Activated CD4-positive, alpha-beta T cell treated with anti-CD3 and anti-CD28 coated beads, Interleukin-2, amount 10 ng/mL, durations not matched to agents 7 days and 5 days (primary cell): ENCODE data around the gene ZBP1. TPM values are rescaled to one million over a fixed set of nuclear protein-coding genes. Genes with fewer than 3 reads are reported as not detected.

Experiments used
- CTCF ChIA-PET: fragments of 350-600 bp; sonication (Branson Sonifier 250); formaldehyde crosslinking; loops from one replicate; lab custom pipeline; 2021; ENCODE audit warnings: antibody characterized with exemption; lab: Charles Lee
- POLR2A ChIA-PET: fragments of 350-600 bp; sonication (Branson Sonifier 250); formaldehyde crosslinking; loops from one replicate; lab custom pipeline; 2021; ENCODE audit warnings: antibody characterized with exemption; lab: Charles Lee
- DNase-seq: peaks from one replicate; pipeline ENCODE4 v3.0.0-alpha.2; 2020
- H3K27ac Mint-ChIP-seq: one replicate; pipeline ENCODE4 v1.8.0; 2021; ENCODE audit warnings: mild to moderate bottlenecking, moderate library complexity, mixed read lengths
- H3K27me3 Mint-ChIP-seq: one replicate; pipeline ENCODE4 v1.8.0; 2021; ENCODE audit warnings: mixed read lengths
- H3K36me3 Mint-ChIP-seq: one replicate; pipeline ENCODE4 v1.8.0; 2021; ENCODE audit warnings: low read depth, mixed read lengths
- H3K4me1 Mint-ChIP-seq: one replicate; pipeline ENCODE4 v1.8.0; 2021; ENCODE audit warnings: mixed read lengths
- H3K4me3 Mint-ChIP-seq: one replicate; pipeline ENCODE4 v1.8.0; 2021; ENCODE audit warnings: mild to moderate bottlenecking, moderate library complexity, mixed read lengths
- H3K9me3 Mint-ChIP-seq: one replicate; pipeline ENCODE4 v1.8.0; 2021; ENCODE audit warnings: mixed read lengths
- total RNA-seq, 2 experiments: library from RNA; stranded (reverse); gene quantifications; one replicate each; pipeline ENCODE4 v1.2.3, GENCODE V29; 2021

The ZBP1 gene
- total RNA-seq, 2 experiments from 2014 or later = 28.3 to 31.4 TPM

GRCh38 chr20:57596358-57596757, 23.9 kb downstream of the ZBP1 start:
- H3K4me3 Mint-ChIP-seq = no peak overlapping the region
- POLR2A ChIA-PET = no interaction called here
- H3K27ac Mint-ChIP-seq = no peak overlapping the region
- H3K36me3 Mint-ChIP-seq = no peaks in the 10 kb centered on the region
- no peak for DNase-seq
- peaks cover 15% of the 10 kb centered on the region for H3K27me3 Mint-ChIP-seq
- peaks cover 21% of the 10 kb centered on the region for H3K4me1 Mint-ChIP-seq
- H3K9me3 Mint-ChIP-seq = no peaks in the 10 kb centered on the region
- CTCF ChIA-PET = interaction anchor here (1.0 to 3.9 kb wide), 3 partner anchors 13 to 584 kb away, joined by 3 to 16 read pairs (median 4); partner anchors contain the start of gene ZBP1

- ChIA-PET POLR2A (no interaction called here), CTCF (interaction anchor here (1.0 to 3.9 kb wide), 5 partner anchors 14 to 585 kb away, joined by 3 to 16 read pairs (median 4); partner anchors contain the start of gene ZBP1)
- H3K9me3 Mint-ChIP-seq = no peaks in the 10 kb centered on the region
- H3K27me3 Mint-ChIP-seq = peaks cover 15% of the 10 kb centered on the region
- no peak overlapping the region for H3K4me3 Mint-ChIP-seq
- DNase-seq = no peak
- H3K4me1 Mint-ChIP-seq = peaks cover 11% of the 10 kb centered on the region
- no peaks in the 10 kb centered on the region for H3K36me3 Mint-ChIP-seq
- no peak overlapping the region for H3K27ac Mint-ChIP-seq
These were observed 24.9 kb downstream of the ZBP1 start for GRCh38 chr20:57595041-57596030.

DNA sequence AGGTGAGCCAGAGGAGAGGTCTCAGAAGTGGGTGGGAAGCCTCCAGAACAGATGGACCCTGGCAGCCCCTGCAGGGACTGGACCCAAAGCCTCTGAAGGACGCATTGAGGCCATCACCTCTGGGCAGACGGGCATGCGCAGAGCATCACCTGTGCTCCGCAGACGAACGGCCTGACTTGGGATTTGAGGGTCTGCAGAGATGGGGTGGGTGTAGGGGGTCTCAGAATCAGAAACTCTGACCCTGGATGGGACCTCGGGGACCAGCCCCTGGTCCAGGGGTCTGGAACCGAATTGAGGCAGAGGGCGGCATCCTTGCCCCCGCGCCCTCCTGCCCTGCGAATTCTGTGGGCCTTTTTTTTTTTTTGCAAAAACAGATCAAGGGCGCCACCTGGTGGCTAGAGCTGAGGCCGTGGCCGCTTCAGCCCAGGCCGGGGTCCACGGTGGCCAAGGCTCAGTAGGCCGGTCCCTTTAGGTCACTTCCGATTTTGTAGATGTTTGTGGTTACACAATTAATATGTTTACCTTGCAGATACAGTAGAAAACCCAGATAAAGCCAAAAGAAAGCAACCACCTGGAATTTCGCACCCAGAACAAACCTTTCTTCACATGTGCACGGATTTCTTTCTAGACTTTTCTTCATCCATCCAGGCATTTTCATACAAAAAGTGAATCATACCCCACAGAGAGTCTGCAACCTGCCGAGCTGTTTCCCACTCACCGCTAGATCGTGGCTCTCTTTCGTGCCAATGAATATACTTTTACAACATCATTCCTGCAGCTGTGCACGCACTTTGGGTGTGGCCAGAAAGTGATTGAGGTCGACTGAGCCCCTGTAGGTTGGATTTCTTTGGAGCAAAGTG, 25.9 kb downstream of the ZBP1 start:
- ChIA-PET CTCF (interaction anchor here (1.0 kb wide), 4 partner anchors 15 to 84 kb away, joined by 3 to 6 read pairs (median 4); no protein-coding TSS in a partner anchor), POLR2A (no interaction called here)
- no peak overlapping the region for H3K4me3 Mint-ChIP-seq
- no peaks in the 10 kb centered on the region for H3K36me3 Mint-ChIP-seq
- DNase-seq = peak; percentile 40
- H3K27me3 Mint-ChIP-seq = peaks cover 13% of the 10 kb centered on the region
- no peaks in the 10 kb centered on the region for H3K9me3 Mint-ChIP-seq
- peaks cover 3% of the 10 kb centered on the region for H3K4me1 Mint-ChIP-seq
- no peak overlapping the region for H3K27ac Mint-ChIP-seq

DNA sequence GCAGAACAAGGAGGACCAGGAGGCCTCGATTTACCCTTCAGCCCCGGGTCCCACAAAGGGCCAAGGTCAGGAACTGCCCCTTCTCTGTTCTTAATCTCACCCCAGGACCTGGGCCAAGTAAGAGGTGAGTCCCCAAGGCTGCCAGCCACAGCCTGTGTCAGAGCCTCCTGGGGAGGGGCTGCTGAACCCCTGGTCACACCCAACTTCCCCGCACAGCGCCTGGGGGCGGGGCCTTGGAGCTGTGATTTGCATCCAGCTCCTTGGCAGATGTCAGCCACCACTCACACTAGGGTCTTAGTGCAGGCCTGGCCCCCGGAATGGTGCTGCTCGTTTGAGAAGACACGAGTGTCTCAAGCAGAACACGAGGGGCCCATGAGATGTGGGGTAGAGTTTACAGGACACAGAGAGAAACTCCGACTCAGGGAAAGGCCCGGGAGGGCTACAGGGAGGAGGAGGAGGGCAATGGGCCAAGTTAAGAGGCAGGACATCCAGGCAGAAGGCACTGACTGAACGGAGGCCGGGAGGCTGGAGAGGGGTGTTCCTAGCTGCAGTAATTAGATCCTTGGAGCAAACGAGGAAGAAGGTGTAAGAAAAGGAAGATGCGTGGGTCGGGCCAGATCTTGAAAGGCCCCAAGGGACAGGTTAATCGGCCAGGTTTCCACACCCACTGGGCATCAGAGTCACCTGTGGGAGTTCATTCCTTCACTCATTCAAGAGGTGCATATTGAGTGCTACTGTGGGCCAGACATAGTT, 26.9 kb downstream of the ZBP1 start:
- POLR2A ChIA-PET = no interaction called here
- CTCF ChIA-PET = interaction anchor here (1.0 kb wide), 1 partner anchor 8 kb away, joined by 3 read pairs; no protein-coding TSS in a partner anchor
- Mint-ChIP-seq H3K4me1 (peaks cover 2% of the 10 kb centered on the region), H3K36me3 (no peaks in the 10 kb centered on the region), H3K27me3 (peaks cover 9% of the 10 kb centered on the region), H3K4me3 (no peak overlapping the region), H3K27ac (peak overlapping the region; percentile 33), H3K9me3 (no peaks in the 10 kb centered on the region)
- no peak for DNase-seq

- ChIA-PET CTCF (interaction anchor here (1.0 kb wide), 1 partner anchor 9 kb away, joined by 3 read pairs; no protein-coding TSS in a partner anchor), POLR2A (no interaction called here)
- no peak for DNase-seq
- no peak overlapping the region for H3K4me3 Mint-ChIP-seq
- H3K27me3 Mint-ChIP-seq = peaks cover 7% of the 10 kb centered on the region
- no peak overlapping the region for H3K27ac Mint-ChIP-seq
- H3K9me3 Mint-ChIP-seq = no peaks in the 10 kb centered on the region
- peaks cover 2% of the 10 kb centered on the region for H3K4me1 Mint-ChIP-seq
- H3K36me3 Mint-ChIP-seq = no peaks in the 10 kb centered on the region
These were observed 27.7 kb downstream of the ZBP1 start for GRCh38 chr20:57592263-57593092.

DNA sequence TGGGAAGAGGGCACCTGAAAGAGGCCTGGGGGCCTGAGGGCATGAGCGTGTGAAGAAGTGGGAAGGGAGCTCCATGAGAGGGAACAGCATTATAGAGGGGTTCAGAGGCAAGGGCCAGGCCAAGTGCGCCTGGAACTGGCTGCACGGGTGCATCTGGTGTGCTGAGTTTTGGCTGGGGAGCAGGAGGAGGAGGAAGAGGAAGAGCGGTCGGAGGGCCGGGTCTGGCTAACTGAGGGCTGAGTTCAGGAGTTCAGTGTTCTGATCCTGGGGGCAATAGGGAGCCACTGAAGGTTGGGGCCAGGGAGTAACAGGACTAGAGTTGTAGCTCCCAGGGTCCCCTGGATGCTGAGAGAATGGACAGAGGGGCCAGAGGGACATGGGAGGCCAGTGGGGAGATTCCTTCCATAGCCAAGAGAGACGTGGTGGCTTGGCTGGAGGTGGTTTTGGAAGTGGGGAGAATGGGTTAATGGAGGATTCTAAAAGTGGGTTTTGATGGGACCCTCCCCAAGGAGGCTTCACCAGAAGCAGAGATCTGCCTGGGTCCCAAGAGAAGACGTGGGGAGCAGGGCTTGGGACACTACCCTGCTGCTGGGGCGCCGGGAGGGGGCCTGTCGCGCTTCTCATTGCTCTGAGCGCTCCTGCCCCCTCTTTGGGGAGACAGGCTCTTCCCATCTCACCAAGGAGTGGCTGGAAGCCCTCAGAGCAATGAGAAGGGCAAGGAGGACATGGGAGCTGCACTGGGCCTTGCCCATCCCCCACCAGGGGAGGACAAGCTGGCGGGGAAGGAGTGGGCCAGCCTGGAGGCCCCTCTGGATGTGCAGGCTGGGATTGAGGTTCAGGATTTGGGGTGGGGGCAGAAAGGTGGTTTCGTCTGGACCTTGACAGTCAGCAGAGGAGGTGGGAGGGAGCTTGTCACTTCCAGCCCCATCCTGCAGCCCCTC, 28.7 kb downstream of the ZBP1 start:
- no peak for DNase-seq
- ChIA-PET CTCF (no interaction called here), POLR2A (no interaction called here)
- H3K27me3 Mint-ChIP-seq = peaks cover 7% of the 10 kb centered on the region
- H3K27ac Mint-ChIP-seq = no peak overlapping the region
- H3K4me1 Mint-ChIP-seq = peaks cover 2% of the 10 kb centered on the region
- no peaks in the 10 kb centered on the region for H3K36me3 Mint-ChIP-seq
- peaks cover 2% of the 10 kb centered on the region for H3K9me3 Mint-ChIP-seq
- H3K4me3 Mint-ChIP-seq = no peak overlapping the region

- Mint-ChIP-seq H3K36me3 (no peaks in the 10 kb centered on the region), H3K4me3 (no peak overlapping the region), H3K9me3 (peaks cover 2% of the 10 kb centered on the region), H3K27me3 (peaks cover 6% of the 10 kb centered on the region), H3K4me1 (peaks cover 2% of the 10 kb centered on the region), H3K27ac (no peak overlapping the region)
- ChIA-PET POLR2A (no interaction called here), CTCF (no interaction called here)
- no peak for DNase-seq
These were observed 29.5 kb downstream of the ZBP1 start for GRCh38 chr20:57590485-57591288.

GRCh38 chr20:57589728-57590484, 30.3 kb downstream of the ZBP1 start:
- ChIA-PET CTCF (no interaction called here), POLR2A (no interaction called here)
- Mint-ChIP-seq H3K4me1 (peaks cover 2% of the 10 kb centered on the region), H3K27ac (no peak overlapping the region), H3K4me3 (no peak overlapping the region), H3K9me3 (peaks cover 2% of the 10 kb centered on the region), H3K27me3 (peaks cover 8% of the 10 kb centered on the region), H3K36me3 (no peaks in the 10 kb centered on the region)
- DNase-seq = no peak

DNA sequence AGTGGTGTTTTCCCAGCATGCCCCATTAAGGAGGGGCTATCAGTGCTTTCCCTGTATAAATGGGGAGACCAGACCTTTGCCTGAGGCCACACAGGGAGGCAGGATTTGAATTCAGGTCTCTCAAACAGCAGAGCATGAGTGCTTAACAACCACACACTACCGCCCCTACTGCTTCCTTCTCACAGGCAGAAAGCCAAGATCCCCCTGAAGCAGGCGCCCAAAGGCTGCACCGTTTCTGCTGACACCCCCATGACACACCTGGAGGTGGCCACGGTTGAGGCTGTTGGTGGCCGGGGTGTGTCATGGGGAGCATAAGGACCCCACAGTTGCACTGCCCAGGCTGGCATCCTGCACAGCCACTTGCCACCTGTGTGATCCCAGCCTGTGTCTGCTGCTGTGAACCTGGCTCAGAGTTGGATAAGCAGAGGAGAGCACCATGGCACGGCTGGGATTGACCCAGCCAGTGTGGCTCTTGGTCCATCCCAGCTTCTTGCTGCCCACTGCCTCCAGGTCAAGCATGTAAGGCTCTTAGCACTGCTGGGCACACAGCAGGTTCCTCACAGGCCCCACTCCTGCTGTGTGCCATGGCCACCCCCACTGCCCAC, 31.0 kb downstream of the ZBP1 start:
- ChIA-PET POLR2A (no interaction called here), CTCF (no interaction called here)
- Mint-ChIP-seq H3K27ac (no peak overlapping the region), H3K27me3 (peaks cover 10% of the 10 kb centered on the region), H3K4me1 (no peaks in the 10 kb centered on the region), H3K9me3 (peaks cover 2% of the 10 kb centered on the region), H3K4me3 (no peak overlapping the region), H3K36me3 (no peaks in the 10 kb centered on the region)
- DNase-seq = no peak
